Activated CD8-positive, alpha-beta T cell treated with anti-CD3 and anti-CD28 coated beads, Interleukin-2, amount 10 ng/mL, durations not matched to agents 7 days and 5 days (primary cell): ENCODE data around the gene BHLHA9. TPM values are rescaled to one million over a fixed set of nuclear protein-coding genes. Genes with fewer than 3 reads are reported as not detected.

ENCODE experiments used
- ATAC-seq: fragments of 150-1000 bp; cut with Tn5 transposase; one replicate; pipeline ENCODE4 v1.10.0; 2021; ENCODE audit warnings: moderate library complexity
- CTCF ChIA-PET: fragments of 350-600 bp; sonication (Branson Sonifier 250); formaldehyde crosslinking; loops from one replicate; lab custom pipeline; 2021; ENCODE audit warnings: antibody characterized with exemption; lab: Charles Lee
- POLR2A ChIA-PET: fragments of 350-600 bp; sonication (Branson Sonifier 250); formaldehyde crosslinking; loops from one replicate; lab custom pipeline; 2021; ENCODE audit warnings: antibody characterized with exemption; lab: Charles Lee
- DNase-seq: peaks from one replicate; pipeline ENCODE4 v3.0.0-alpha.2; 2020
- H3K27ac Mint-ChIP-seq: one replicate; pipeline ENCODE4 v1.8.0; 2021; ENCODE audit warnings: mild to moderate bottlenecking, mixed read lengths
- H3K27me3 Mint-ChIP-seq: one replicate; pipeline ENCODE4 v1.8.0; 2021; ENCODE audit warnings: low read depth, mixed read lengths
- H3K36me3 Mint-ChIP-seq: one replicate; pipeline ENCODE4 v1.8.0; 2021; ENCODE audit warnings: low read depth, mixed read lengths
- H3K4me1 Mint-ChIP-seq: one replicate; pipeline ENCODE4 v1.8.0; 2021; ENCODE audit warnings: low read depth, mixed read lengths
- H3K4me3 Mint-ChIP-seq: one replicate; pipeline ENCODE4 v1.8.0; 2021; ENCODE audit warnings: mild to moderate bottlenecking, mixed read lengths
- H3K9me3 Mint-ChIP-seq: one replicate; pipeline ENCODE4 v1.8.0; 2022; ENCODE audit warnings: mixed read lengths; ENCODE audit not compliant: insufficient read depth
- total RNA-seq, 2 experiments: library from RNA; stranded (reverse); gene quantifications; one replicate each; pipeline ENCODE4 v1.2.3, GENCODE V29; 2021

The BHLHA9 gene
- total RNA-seq, 2 experiments from 2014 or later = not detected

GRCh38 chr17:1256699-1257098 lies 13.5 kb upstream of the BHLHA9 start:
- Mint-ChIP-seq H3K36me3 (peaks cover 4% of the 10 kb centered on the region), H3K4me1 (peaks cover 52% of the 10 kb centered on the region), H3K27me3 (peaks cover 25% of the 10 kb centered on the region), H3K27ac (peak overlapping the region; percentile 73), H3K9me3 (no peaks in the 10 kb centered on the region), H3K4me3 (peak overlapping the region; percentile 48)
- CTCF ChIA-PET = interaction anchor here (0.9 to 2.5 kb wide), 3 partner anchors 27 to 198 kb away, joined by 3 to 10 read pairs (median 3); no protein-coding TSS in a partner anchor
- no peak for ATAC-seq
- POLR2A ChIA-PET = no interaction called here
- DNase-seq = peak; percentile 35

- H3K4me1 Mint-ChIP-seq = peaks cover 44% of the 10 kb centered on the region
- H3K9me3 Mint-ChIP-seq = no peaks in the 10 kb centered on the region
- H3K4me3 Mint-ChIP-seq = no peak overlapping the region
- H3K27me3 Mint-ChIP-seq = peaks cover 20% of the 10 kb centered on the region
- no peak overlapping the region for H3K27ac Mint-ChIP-seq
- ATAC-seq (no peak), DNase-seq (no peak)
- ChIA-PET POLR2A (no interaction called here), CTCF (interaction anchor here (0.7 to 3.7 kb wide), 11 partner anchors 8 to 138 kb away, joined by 3 to 35 read pairs (median 6); no protein-coding TSS in a partner anchor)
- peaks cover 4% of the 10 kb centered on the region for H3K36me3 Mint-ChIP-seq
Observed at GRCh38 chr17:1260086-1260769, 10.0 kb upstream of the BHLHA9 start.

GRCh38 chr17:1260770-1261161 lies 9.5 kb upstream of the BHLHA9 start:
- DNase-seq = no peak
- H3K4me1 Mint-ChIP-seq = peaks cover 38% of the 10 kb centered on the region
- H3K27ac Mint-ChIP-seq = no peak overlapping the region
- peaks cover 18% of the 10 kb centered on the region for H3K27me3 Mint-ChIP-seq
- H3K4me3 Mint-ChIP-seq = no peak overlapping the region
- peaks cover 4% of the 10 kb centered on the region for H3K36me3 Mint-ChIP-seq
- H3K9me3 Mint-ChIP-seq = no peaks in the 10 kb centered on the region
- ChIA-PET POLR2A (no interaction called here), CTCF (interaction anchor here (2.0 to 3.7 kb wide), 3 partner anchors 72 to 138 kb away, joined by 8 to 35 read pairs (median 17); no protein-coding TSS in a partner anchor)
- ATAC-seq = no peak

GRCh38 chr17:1264196-1264595 lies 6.0 kb upstream of the BHLHA9 start:
- DNase-seq (no peak), ATAC-seq (no peak)
- ChIA-PET POLR2A (no interaction called here), CTCF (interaction anchor here (1.5 kb wide), 1 partner anchor 69 kb away, joined by 5 read pairs; no protein-coding TSS in a partner anchor)
- H3K27ac Mint-ChIP-seq = no peak overlapping the region
- H3K4me3 Mint-ChIP-seq = no peak overlapping the region
- no peaks in the 10 kb centered on the region for H3K9me3 Mint-ChIP-seq
- H3K36me3 Mint-ChIP-seq = no peaks in the 10 kb centered on the region
- H3K4me1 Mint-ChIP-seq = peaks cover 19% of the 10 kb centered on the region
- peaks cover 25% of the 10 kb centered on the region for H3K27me3 Mint-ChIP-seq

- no peaks in the 10 kb centered on the region for H3K9me3 Mint-ChIP-seq
Observed at GRCh38 chr17:1267471-1267943, 2.7 kb upstream of the BHLHA9 start.

GRCh38 chr17:1271030-1271423 lies 783 bp downstream of the BHLHA9 start:
- peaks cover 22% of the 10 kb centered on the region for H3K4me1 Mint-ChIP-seq

More at GRCh38 chr17:1267471-1267943, 2.7 kb upstream of the BHLHA9 start:
- peak overlapping the region; percentile 73 for H3K4me3 Mint-ChIP-seq
- ChIA-PET CTCF (interaction anchor here (1.4 to 1.8 kb wide), 6 partner anchors 8 to 363 kb away, joined by 3 to 8 read pairs (median 4); no protein-coding TSS in a partner anchor), POLR2A (interaction anchor here (0.6 kb wide), 1 partner anchor 241 kb away, joined by 3 read pairs; no protein-coding TSS in a partner anchor)
- peaks cover 34% of the 10 kb centered on the region for H3K27me3 Mint-ChIP-seq
- DNase-seq (no peak), ATAC-seq (no peak)
- peaks cover 16% of the 10 kb centered on the region for H3K4me1 Mint-ChIP-seq
- no peaks in the 10 kb centered on the region for H3K36me3 Mint-ChIP-seq
- H3K27ac Mint-ChIP-seq = peak overlapping the region; percentile 23

GRCh38 chr17:1271441-1271840 lies 1.2 kb downstream of the BHLHA9 start:
- no peaks in the 10 kb centered on the region for H3K9me3 Mint-ChIP-seq
- no peak for DNase-seq
- no peaks in the 10 kb centered on the region for H3K36me3 Mint-ChIP-seq
- H3K4me3 Mint-ChIP-seq = no peak overlapping the region
- no peak for ATAC-seq
- ChIA-PET POLR2A (no interaction called here), CTCF (interaction anchor here (0.8 to 2.6 kb wide), 3 partner anchors 12 to 149 kb away, joined by 3 to 10 read pairs (median 3); no protein-coding TSS in a partner anchor)
- peaks cover 26% of the 10 kb centered on the region for H3K4me1 Mint-ChIP-seq
- H3K27me3 Mint-ChIP-seq = peaks cover 42% of the 10 kb centered on the region
- no peak overlapping the region for H3K27ac Mint-ChIP-seq

More at GRCh38 chr17:1271030-1271423, 783 bp downstream of the BHLHA9 start:
- no peak overlapping the region for H3K4me3 Mint-ChIP-seq
- H3K36me3 Mint-ChIP-seq = no peaks in the 10 kb centered on the region
- no peak for DNase-seq
- POLR2A ChIA-PET = no interaction called here
- ATAC-seq = no peak
- CTCF ChIA-PET = interaction anchor here (0.8 to 2.6 kb wide), 3 partner anchors 11 to 148 kb away, joined by 3 to 10 read pairs (median 3); no protein-coding TSS in a partner anchor
- no peaks in the 10 kb centered on the region for H3K9me3 Mint-ChIP-seq
- H3K27ac Mint-ChIP-seq = no peak overlapping the region
- H3K27me3 Mint-ChIP-seq = peaks cover 43% of the 10 kb centered on the region

GRCh38 chr17:1272701-1273100 lies 2.5 kb downstream of the BHLHA9 start:
- ATAC-seq (no peak), DNase-seq (no peak)
- Mint-ChIP-seq H3K27ac (no peak overlapping the region), H3K36me3 (no peaks in the 10 kb centered on the region), H3K27me3 (peaks cover 37% of the 10 kb centered on the region), H3K9me3 (no peaks in the 10 kb centered on the region), H3K4me3 (no peak overlapping the region), H3K4me1 (peaks cover 21% of the 10 kb centered on the region)
- POLR2A ChIA-PET = no interaction called here
- CTCF ChIA-PET = interaction anchor here (1.7 to 2.6 kb wide), 2 partner anchors 13 to 60 kb away, joined by 8 to 10 read pairs; no protein-coding TSS in a partner anchor

- Mint-ChIP-seq H3K4me3 (no peak overlapping the region), H3K27ac (no peak overlapping the region), H3K27me3 (peaks cover 37% of the 10 kb centered on the region), H3K4me1 (peaks cover 18% of the 10 kb centered on the region), H3K9me3 (no peaks in the 10 kb centered on the region), H3K36me3 (no peaks in the 10 kb centered on the region)
- ATAC-seq (no peak), DNase-seq (no peak)
- ChIA-PET CTCF (interaction anchor here (1.3 to 2.6 kb wide), 2 partner anchors 14 to 59 kb away, joined by 4 to 10 read pairs (median 8); no protein-coding TSS in a partner anchor), POLR2A (no interaction called here)
Observed at GRCh38 chr17:1273492-1274244, 3.4 kb downstream of the BHLHA9 start.

GRCh38 chr17:1274245-1274608 lies 4.0 kb downstream of the BHLHA9 start:
- no peaks in the 10 kb centered on the region for H3K36me3 Mint-ChIP-seq
- ChIA-PET POLR2A (no interaction called here), CTCF (interaction anchor here (1.3 kb wide), 1 partner anchor 58 kb away, joined by 4 read pairs; no protein-coding TSS in a partner anchor)
- no peak overlapping the region for H3K4me3 Mint-ChIP-seq
- H3K27ac Mint-ChIP-seq = no peak overlapping the region
- H3K27me3 Mint-ChIP-seq = peaks cover 33% of the 10 kb centered on the region
- peaks cover 13% of the 10 kb centered on the region for H3K4me1 Mint-ChIP-seq
- DNase-seq (no peak), ATAC-seq (no peak)
- H3K9me3 Mint-ChIP-seq = no peaks in the 10 kb centered on the region

GRCh38 chr17:1275205-1275961 lies 5.1 kb downstream of the BHLHA9 start:
- no peak overlapping the region for H3K27ac Mint-ChIP-seq
- no peak for DNase-seq
- CTCF ChIA-PET = no interaction called here

More at GRCh38 chr17:1275205-1275961, 5.1 kb downstream of the BHLHA9 start:
- no peaks in the 10 kb centered on the region for H3K9me3 Mint-ChIP-seq
- peaks cover 10% of the 10 kb centered on the region for H3K4me1 Mint-ChIP-seq
- POLR2A ChIA-PET = no interaction called here
- no peak for ATAC-seq
- H3K4me3 Mint-ChIP-seq = no peak overlapping the region
- H3K27me3 Mint-ChIP-seq = peaks cover 24% of the 10 kb centered on the region
- no peaks in the 10 kb centered on the region for H3K36me3 Mint-ChIP-seq
